Measurements from ENCODE around the gene TPRG1. TPM values are rescaled to one million over a fixed set of nuclear protein-coding genes. Genes with fewer than 3 reads are reported as not detected.
A peak's percentile ranks its signal among the peaks of the same experiment; 100 is the strongest.

Gene TPRG1
- polyA plus RNA-seq, 1 experiment, result 0.42 TPM

- no peak overlapping the region for H3K27ac ChIP-seq (ENCODE audit: low read depth, low read length)
- POLR2A ChIA-PET, result no interaction called here
- no peaks in the 10 kb centered on the region for H3K9me3 ChIP-seq (ENCODE audit: control insufficient read depth, insufficient read depth, low read length)
- no peak for DNase-seq (ENCODE audit: low read depth, low spot score)
- no peaks in the 10 kb centered on the region for H3K27me3 ChIP-seq (ENCODE audit: control insufficient read depth, insufficient read depth, low read length)
- TF ChIP-seq, protein P1, sequence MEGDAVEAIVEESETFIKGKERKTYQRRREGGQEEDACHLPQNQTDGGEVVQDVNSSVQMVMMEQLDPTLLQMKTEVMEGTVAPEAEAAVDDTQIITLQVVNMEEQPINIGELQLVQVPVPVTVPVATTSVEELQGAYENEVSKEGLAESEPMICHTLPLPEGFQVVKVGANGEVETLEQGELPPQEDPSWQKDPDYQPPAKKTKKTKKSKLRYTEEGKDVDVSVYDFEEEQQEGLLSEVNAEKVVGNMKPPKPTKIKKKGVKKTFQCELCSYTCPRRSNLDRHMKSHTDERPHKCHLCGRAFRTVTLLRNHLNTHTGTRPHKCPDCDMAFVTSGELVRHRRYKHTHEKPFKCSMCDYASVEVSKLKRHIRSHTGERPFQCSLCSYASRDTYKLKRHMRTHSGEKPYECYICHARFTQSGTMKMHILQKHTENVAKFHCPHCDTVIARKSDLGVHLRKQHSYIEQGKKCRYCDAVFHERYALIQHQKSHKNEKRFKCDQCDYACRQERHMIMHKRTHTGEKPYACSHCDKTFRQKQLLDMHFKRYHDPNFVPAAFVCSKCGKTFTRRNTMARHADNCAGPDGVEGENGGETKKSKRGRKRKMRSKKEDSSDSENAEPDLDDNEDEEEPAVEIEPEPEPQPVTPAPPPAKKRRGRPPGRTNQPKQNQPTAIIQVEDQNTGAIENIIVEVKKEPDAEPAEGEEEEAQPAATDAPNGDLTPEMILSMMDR (IDR thresholded peaks at IDR 0.05; ENCODE audit: low read depth, low read length), result peak; percentile 18; the same call in 1 of the 2 replicates
- no peak overlapping the region for H3K4me3 ChIP-seq (ENCODE audit: low read depth, low read length)
- CTCF ChIA-PET, result interaction anchor here (0.6 kb wide), 1 partner anchor 21 kb away, joined by 3 read pairs; no protein-coding TSS in a partner anchor
Measured at GRCh38 chr3:189169728-189170127, 2.0 kb upstream of the TPRG1 start.

DNA sequence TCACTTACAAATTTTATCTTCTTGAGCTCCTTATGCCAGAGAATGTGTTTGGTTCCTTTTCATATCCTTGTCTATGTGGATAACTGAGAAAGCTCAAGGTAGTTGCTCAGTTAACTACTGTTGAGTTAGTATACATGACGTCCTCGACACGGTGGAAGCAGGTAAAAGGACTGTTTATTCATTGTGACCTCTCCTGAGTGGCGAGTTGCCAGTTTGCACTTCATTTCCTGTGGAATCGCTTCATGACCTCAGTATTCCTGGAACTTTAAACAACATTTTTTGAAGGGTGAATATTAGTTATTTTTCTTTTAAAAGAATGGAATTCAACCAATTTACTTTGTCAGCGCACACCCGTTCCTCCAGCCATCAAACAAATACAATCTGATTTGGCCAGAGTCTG is 1.2 kb upstream of the TPRG1 start:
- CTCF ChIA-PET, result no interaction called here
- TF ChIP-seq, protein P1 (IDR thresholded peaks at IDR 0.05; ENCODE audit: low read depth, low read length), result no peak
- Histone ChIP-seq H3K27me3 (ENCODE audit: control insufficient read depth, insufficient read depth, low read length) (no peaks in the 10 kb centered on the region), H3K4me3 (ENCODE audit: low read depth, low read length) (no peak overlapping the region), H3K9me3 (ENCODE audit: control insufficient read depth, insufficient read depth, low read length) (no peaks in the 10 kb centered on the region), H3K27ac (ENCODE audit: low read depth, low read length) (no peak overlapping the region)
- no peak for DNase-seq (ENCODE audit: low read depth, low spot score)
- POLR2A ChIA-PET, result no interaction called here

GRCh38 chr3:189172668-189173419 is 1.1 kb downstream of the TPRG1 start:
- CTCF ChIA-PET, result no interaction called here

GRCh38 chr3:189184566-189184965 is 12.8 kb downstream of the TPRG1 start:
- POLR2A ChIA-PET, result no interaction called here
- TF ChIP-seq, protein P1 (IDR thresholded peaks at IDR 0.05; ENCODE audit: low read depth, low read length), result no peak
- H3K4me3 ChIP-seq (ENCODE audit: low read depth, low read length), result no peak overlapping the region
- H3K9me3 ChIP-seq (ENCODE audit: control insufficient read depth, insufficient read depth, low read length), result no peaks in the 10 kb centered on the region
- H3K27ac ChIP-seq (ENCODE audit: low read depth, low read length), result no peak overlapping the region
- CTCF ChIA-PET, result no interaction called here
- DNase-seq (ENCODE audit: low read depth, low spot score), result no peak
- no peaks in the 10 kb centered on the region for H3K27me3 ChIP-seq (ENCODE audit: control insufficient read depth, insufficient read depth, low read length)

More at GRCh38 chr3:189172668-189173419, 1.1 kb downstream of the TPRG1 start:
- no peak overlapping the region for H3K4me3 ChIP-seq (ENCODE audit: low read depth, low read length)
- TF ChIP-seq, protein P1 (IDR thresholded peaks at IDR 0.05; ENCODE audit: low read depth, low read length), result no peak
- H3K9me3 ChIP-seq (ENCODE audit: control insufficient read depth, insufficient read depth, low read length), result no peaks in the 10 kb centered on the region
- no peaks in the 10 kb centered on the region for H3K27me3 ChIP-seq (ENCODE audit: control insufficient read depth, insufficient read depth, low read length)
- DNase-seq (ENCODE audit: low read depth, low spot score), result no peak
- H3K27ac ChIP-seq (ENCODE audit: low read depth, low read length), result no peak overlapping the region
- POLR2A ChIA-PET, result no interaction called here

DNA sequence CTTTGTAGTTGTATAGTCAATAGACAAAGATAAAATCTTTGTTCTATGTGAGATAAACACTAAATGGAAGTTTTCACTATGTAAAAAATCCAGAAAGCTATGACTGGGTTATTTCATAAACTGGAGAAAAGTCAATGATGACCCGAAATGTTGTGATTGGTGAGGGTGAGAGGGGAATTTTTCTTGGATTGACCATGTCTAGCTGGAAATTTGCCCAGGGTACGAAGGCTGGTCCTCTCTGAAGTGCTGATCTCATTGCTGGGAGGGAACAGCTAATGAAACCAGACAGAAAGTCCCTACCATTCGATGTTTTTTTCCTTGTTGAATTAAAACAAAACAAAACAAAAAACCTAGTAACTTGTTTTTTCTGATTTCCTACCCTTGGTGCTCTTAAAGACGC is 14.3 kb downstream of the TPRG1 start:
- POLR2A ChIA-PET, result no interaction called here
- CTCF ChIA-PET, result no interaction called here
- TF ChIP-seq, protein P1 (IDR thresholded peaks at IDR 0.05; ENCODE audit: low read depth, low read length), result no peak

More for the DNA sequence above, 14.3 kb downstream of the TPRG1 start:
- H3K4me3 ChIP-seq (ENCODE audit: low read depth, low read length), result no peak overlapping the region
- H3K27me3 ChIP-seq (ENCODE audit: control insufficient read depth, insufficient read depth, low read length), result no peaks in the 10 kb centered on the region
- H3K27ac ChIP-seq (ENCODE audit: low read depth, low read length), result no peak overlapping the region
- no peaks in the 10 kb centered on the region for H3K9me3 ChIP-seq (ENCODE audit: control insufficient read depth, insufficient read depth, low read length)
- no peak for DNase-seq (ENCODE audit: low read depth, low spot score)

Data from AG04450 (cell line).